ENCODE data around the gene TMEM263.

The TMEM263 gene

GRCh38 chr12:106950591-106950990 lies 5.1 kb upstream of the TMEM263 start:
- DNase-seq, result no peak

GRCh38 chr12:106953352-106954250 lies 2.1 kb upstream of the TMEM263 start:
- no peak for DNase-seq

GRCh38 chr12:106954462-106955376 lies 988 bp upstream of the TMEM263 start:
- DNase-seq, result no peak

- no peak for DNase-seq
Observed at GRCh38 chr12:106956048-106956578, 406 bp downstream of the TMEM263 start.

DNA sequence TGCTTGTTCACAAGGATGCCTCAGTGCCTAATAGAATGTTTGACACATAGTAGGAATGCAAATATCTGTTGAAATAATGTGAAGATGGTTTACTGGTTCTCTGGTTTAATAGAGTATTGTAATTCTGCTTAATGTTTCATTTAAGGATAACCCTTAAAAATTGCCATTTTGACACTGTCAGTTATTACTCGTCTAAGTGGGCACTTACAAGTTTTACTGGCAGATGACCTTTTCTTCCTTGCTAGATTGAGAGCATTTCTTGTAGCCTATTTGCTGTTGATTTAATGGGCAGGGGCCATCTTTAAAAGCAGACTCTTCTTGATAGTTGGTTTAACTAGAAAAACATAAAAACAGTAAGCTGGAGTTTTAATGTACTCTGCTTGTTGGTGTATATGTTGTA lies 1.9 kb downstream of the TMEM263 start:
- no peak for DNase-seq

DNA sequence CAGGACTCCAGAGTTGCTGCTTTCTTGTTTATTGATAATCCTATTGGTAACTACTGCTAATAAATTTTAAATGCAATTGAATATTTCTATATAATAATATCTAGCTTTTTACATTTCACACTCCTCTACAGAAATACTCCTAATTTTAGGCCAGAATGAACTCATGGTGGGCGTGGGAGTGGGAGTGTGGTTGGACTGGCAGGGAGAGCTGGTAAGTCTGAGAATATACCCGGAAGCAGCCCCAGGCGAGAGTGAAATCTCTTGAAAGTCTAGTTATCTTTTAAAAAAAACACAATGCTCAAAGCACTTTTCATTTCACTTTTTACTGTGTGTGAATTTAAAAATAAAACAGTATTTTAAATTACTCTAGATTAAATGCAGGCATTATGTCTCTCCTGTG lies 4.7 kb downstream of the TMEM263 start:
- DNase-seq, result no peak

DNA sequence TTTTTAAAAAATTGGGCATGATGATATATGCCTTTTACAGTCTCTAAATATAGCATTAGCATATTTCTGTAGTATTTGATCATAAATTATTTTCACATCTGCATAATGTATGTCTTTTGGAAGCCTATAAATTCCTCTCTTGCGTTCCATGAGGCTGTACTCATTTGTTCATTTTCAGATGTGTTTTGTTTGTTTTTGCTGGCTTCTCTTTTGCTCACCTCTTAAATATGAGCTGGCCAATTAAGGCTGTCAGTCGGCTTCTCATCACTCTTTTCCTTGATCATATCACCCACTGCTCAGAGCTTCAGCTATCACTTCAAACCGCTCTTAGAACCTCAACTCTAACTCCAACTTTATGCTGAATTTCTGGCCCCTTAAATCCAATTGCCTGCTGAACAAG lies 6.6 kb downstream of the TMEM263 start:
- DNase-seq, result no peak

DNA sequence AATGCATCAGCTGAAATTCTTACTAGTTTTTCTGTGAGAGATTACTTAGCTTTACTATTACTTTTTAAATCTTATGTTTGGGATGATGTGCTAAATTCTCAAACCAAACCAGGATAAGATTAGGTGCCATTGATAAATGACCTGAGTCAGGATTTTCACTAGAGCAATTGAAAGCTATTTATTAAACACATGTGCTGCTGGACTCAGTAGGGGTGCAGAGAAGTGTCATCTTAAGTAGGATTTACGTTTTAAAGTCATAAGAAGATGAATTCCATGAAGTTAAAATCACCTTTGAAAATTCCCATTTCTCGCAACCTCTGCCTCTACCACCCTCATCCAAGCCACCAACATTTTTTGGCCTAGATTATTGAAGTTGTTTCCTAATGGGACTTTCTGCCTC lies 8.8 kb downstream of the TMEM263 start:
- DNase-seq, result no peak

DNA sequence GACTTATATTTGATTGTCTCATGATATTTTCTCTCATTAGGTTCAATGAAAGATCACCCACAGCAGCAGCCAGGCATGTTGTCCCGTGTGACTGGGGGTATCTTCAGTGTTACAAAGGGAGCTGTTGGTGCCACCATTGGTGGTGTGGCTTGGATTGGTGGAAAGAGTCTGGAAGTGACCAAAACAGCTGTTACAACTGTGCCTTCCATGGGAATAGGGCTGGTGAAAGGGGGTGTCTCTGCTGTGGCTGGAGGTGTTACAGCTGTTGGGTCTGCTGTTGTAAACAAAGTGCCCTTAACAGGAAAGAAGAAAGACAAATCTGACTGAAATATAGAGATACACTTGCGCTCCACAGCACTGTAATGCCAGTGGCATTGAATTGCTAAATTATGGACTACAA lies 15.4 kb downstream of the TMEM263 start:
- no peak for DNase-seq

DNA sequence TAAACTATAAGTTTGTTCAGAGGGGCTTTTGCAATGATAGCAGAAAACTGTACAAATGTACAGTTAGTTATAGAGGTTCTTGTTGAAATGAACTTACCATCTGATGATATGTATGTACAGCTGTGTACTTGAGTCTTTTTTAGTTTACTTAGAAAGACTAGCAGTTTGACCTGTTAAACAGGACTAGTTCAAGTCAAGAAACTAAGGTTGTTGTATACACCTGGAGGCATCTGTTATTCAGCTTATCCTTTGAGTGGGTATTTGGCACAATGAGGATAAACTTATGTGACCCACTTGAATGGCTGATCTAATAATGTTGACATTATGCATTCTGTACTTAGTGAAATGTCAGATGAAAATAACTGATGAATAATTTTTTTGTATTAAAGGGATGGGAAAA lies 17.8 kb downstream of the TMEM263 start:
- DNase-seq, result no peak

- DNase-seq, result no peak
Observed at GRCh38 chr12:106974511-106974910, 18.8 kb downstream of the TMEM263 start.

GRCh38 chr12:106975098-106975497 lies 19.4 kb downstream of the TMEM263 start:
- DNase-seq, result no peak

DNA sequence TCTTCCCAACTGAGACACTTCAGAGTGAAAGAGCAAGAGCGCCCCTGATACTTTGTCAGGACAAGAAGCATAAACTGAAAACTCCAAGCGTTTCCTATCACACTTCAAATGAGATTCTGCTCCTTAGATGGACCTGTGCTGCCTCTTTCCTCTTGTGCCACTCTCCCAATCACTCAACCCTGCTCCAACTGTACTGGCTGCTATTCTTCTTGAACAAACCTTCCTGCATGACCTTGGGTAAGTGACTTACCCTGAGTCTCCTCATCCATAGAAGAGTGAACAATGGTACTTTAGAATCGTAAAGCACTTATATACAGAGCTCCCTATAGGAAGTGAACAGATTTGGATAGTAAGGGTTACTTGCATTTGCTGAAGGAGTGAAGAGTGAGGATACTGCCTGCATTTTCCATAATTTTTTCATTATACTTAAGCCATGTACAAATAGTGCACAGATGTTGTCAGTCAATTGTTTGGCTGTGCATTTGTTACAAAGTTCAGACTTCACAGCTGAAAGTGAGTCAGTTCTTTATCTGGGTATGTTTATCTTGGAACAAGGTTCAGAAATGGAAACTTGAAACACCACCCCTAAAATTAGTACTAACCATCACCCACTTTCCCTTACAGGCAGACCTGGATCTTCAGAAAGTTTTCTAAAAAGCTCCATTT lies 20.4 kb downstream of the TMEM263 start:
- no peak for DNase-seq

DNA sequence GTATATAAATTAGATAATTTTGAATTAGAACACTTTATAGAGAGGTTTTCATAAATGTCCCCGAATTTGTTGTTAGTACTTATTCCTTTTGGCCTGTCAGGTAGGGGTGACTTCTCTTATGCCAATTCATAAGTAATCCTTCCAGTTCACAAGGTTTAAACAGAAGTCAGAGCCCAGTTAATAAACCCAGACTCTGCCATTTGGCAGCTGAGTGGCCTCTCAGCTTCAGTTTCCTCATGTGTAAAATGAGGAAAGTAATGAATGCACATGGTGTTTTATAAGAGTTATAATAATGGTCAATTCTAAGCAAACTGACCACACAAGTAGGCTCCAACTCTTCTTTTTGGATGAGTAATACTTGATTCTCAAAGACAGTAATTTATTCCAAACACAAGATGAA lies 21.0 kb downstream of the TMEM263 start:
- no peak for DNase-seq

GRCh38 chr12:106978035-106978800 lies 22.5 kb downstream of the TMEM263 start:
- no peak for DNase-seq

- DNase-seq, result no peak
Observed at GRCh38 chr12:106980944-106981343, 25.2 kb downstream of the TMEM263 start.

GRCh38 chr12:106981788-106982187 lies 26.1 kb downstream of the TMEM263 start:
- DNase-seq, result no peak

- no peak for DNase-seq
Observed at GRCh38 chr12:106982229-106982628, 26.5 kb downstream of the TMEM263 start.

GRCh38 chr12:106984588-106985137 lies 29.0 kb downstream of the TMEM263 start:
- DNase-seq, result no peak

- DNase-seq, result no peak
Observed at GRCh38 chr12:106985479-106985878, 29.8 kb downstream of the TMEM263 start.

GRCh38 chr12:106986135-106986534 lies 30.4 kb downstream of the TMEM263 start:
- DNase-seq, result no peak
